T-helper 1 cell (primary cell): Measurements from ENCODE around the gene MGRN1.

Experiments
- DNase-seq, 5 donors: peaks; one replicate each; pipeline ENCODE4 v3.0.0-alpha.2; 2012 to 2020

Gene MGRN1

GRCh38 chr16:4689864-4690704 lies 65.5 kb downstream of the MGRN1 start:
- DNase-seq, result no peak

- peak in 1 of 5 donors; percentile 7 for DNase-seq
Measured at GRCh38 chr16:4690946-4691665, 66.5 kb downstream of the MGRN1 start.

DNA sequence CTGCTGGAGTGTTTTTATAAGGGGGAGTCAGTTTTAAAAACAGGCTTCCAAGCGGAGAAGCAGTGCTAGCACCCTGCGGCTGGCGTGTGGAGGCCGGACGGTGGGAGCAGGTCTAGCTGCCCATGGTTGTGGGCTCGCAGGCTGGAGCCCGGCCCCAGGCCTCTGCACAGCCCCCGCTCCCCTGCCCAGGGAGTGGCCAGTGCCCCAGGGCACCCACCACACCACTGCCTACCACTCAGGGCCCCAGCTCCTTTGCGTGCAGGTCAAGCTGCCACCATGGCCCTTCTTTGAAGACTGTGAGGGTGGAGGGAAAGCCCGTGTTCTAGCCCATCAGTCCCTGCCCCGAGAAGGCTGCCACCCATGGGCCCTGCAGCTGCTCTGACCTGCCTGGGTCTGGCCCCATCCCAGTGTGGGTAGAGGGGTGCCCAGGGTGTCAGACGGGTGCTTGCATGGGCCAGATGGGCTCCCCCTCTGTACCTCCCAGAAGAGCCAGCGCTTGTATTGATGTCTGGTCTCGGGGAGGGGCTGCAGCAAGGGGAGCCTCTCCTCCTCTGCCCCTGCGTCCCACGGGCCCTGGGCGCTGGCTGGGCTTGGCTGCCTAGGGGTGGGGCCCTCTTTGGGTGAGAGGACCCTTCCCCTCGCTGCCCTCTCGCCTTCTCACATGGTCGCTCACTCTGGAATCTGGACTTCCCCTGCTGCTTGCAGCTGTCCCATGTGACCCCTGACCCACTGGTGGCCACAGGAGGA lies 67.2 kb downstream of the MGRN1 start:
- DNase-seq, result peak in 1 of 5 donors; percentile 11

DNA sequence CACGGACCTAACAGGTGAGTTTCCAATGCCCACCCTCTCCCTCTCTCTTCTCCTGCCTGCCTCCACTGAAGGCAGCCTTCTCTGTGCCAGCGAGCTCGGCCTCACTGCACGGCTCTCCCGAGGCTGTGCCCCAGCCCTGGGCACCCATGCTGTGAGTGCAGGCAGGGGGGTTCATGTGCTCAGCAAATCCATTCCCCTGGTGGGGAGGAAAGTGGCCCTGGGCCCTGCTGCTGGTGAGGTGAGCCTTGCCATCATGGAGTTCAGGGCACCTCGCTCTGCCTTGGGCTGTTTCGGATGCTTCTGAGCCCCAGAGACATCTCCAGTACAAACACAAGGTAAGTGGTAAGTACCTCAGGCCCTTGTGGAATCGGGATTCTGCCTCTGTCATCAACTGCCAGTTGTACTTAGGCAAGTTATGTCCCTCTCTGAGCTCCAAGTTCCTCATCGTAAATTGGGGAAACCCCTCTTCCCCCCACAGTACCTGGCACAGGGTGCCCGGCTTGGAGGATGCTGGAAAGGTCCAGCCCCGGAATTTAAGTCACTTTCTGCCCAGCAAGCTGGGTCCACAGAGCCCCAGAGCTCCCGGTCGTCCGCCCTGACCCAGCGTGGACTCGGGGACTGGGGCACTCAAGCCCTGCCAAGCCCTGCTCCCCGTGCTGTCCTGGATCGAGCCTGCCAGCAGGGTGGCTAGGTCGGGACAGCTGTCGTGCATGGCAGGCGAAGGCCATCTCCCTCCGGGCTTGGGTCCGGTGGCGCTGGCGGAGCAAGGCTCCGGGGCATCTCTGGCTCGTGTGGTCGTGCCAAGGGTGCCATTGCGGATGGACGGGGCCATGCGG lies 68.1 kb downstream of the MGRN1 start:
- peak in 1 of 5 donors; percentile 9 for DNase-seq

GRCh38 chr16:4693296-4693955 lies 68.8 kb downstream of the MGRN1 start, which contains the start of gene NUDT16L1:
Gene NUDT16L1, plus strand, starts transcription at chr16:4693562. Its CDS starts 165 bp downstream, at chr16:4693727.
- DNase-seq, result peak; percentile 93 to 99 (median 95)

- DNase-seq, result peak; percentile 23 to 60 (median 37)
Measured at GRCh38 chr16:4693956-4694641, 69.5 kb downstream of the MGRN1 start.

GRCh38 chr16:4694642-4695451 lies 70.2 kb downstream of the MGRN1 start:
- no peak for DNase-seq

DNA sequence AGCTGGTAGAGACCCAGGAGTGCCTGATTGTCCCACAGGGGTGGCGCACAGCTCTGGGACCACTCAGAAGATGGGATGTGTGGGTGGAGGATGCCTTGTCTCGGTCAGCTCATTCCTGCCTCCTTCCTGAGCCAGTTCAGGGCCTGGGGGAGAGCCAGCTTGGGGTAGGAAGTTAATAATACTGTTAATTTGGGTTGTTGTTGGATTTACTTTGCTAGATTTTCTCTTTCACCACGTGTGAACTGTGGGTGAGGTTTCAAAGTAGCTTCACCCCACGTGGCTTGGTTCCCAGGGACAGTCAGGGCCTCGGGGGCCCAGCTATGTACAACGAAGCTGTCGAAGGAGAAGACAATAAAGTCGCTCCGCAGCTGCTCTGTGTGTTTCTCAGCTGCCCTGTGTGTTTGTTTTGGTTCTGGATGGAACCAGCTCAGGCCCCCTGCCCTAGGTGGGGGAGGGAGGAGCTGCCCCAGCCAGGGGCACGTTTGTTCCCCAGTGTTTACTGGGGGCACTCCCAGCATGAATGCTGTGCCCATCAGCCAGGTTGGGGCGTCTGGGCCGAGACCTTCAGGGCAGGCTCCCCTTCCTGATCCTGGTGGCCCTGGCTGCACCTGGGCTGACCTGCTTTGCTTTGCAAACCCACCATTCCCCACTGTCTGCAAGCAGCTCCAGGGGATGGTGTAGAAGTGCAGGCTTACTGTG lies 71.0 kb downstream of the MGRN1 start:
- no peak for DNase-seq

DNA sequence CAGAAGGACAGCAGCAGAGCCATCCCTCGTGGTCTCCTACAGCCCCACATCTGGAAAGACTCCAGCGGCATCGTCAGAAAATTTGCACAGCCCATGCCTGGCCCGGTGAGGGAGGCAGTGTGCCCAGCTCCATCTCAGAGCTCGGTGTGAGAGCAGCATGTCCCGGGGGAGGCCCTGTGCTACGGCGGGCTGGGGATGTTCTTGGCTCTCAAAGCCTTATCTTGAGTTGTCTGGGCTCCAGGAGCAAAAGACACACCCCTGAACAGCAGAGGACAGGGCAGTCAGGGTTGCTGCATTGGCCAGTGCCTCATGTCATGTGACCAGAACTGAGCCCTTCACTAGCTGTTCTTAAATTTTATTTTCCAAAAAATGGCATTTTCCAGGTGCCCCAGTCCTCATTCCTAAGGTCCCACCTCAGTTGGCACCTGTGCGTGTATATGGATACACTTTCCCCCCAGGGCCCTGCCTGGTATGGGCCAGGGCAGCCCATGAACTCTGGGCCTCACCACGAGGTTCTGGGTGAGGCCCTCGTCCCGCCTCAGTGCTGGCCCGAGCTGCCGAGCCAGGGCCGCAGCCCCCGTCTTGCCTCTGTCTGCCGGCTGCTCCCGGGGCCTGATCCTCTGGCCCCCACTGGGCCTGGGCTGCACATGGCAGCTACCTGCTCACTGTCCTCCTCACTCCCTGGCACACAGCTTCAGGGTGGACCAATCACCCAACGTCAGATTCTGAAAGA lies 71.7 kb downstream of the MGRN1 start:
- DNase-seq, result no peak

DNA sequence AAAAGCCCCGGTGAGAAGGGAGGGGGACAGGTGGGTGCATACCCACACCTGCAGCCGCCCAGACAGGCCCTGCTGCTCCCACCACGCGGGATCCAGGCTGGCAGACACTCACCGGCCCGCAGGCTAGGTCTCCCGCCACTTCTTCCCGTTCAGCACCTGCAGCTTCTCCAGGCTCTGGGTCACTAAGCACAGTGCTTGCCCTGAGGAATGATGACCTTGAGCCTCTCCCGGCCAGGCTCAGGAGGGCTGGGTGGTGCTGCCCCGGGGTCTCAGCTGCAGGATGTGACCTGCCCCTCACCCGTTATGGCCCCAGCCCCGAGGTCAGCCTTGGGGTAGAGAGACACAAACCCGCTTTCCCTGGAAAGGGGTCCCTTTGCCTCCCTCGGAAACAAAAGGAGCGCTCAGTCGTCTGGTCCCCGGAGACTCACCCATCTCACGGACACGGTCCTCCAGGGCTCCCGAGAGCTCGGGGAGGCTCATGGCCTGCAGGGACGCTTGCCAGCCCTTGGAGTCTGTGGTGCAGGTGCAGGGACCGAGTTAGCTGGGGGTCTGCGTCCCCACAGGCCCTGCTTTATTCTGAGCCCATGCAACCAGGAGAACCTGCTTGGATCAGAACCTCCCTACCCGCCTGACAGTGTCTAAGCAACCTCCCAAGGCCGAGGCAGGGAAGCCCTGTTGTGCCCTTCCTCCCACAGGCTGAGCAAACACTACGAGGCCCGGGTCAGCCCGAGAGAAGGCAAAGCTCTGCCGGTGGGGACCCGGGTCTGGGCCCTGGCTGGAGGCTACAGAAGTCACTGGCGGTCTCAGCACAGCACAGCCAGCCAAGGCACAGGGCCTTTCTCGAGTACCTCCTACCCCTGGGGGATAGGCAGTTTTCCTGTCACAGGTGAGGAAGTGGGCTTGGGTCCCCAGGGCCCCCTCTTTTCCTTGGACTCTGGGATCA lies 72.5 kb downstream of the MGRN1 start:
- no peak for DNase-seq

DNA sequence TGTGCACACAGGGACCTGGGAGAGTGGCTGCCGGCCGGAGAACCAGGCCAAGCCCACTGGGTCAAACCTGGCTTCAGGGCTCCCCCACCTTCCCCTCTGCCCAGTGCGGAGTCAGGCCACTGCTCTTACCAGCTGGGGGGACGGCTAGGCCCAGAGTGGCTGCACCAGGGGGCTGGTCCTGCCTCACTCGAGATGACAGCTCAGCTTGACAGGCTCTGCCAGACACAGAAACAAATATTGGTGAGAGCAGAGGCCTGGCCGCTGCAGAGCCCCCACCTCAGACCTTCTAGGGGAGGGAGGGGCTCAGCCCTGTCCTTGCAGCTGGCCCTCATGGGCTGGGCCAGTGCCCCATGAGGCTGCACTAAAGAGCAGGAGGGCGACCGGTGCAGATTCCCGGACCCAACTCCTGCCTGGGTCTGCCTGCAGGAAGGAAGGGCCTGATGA lies 73.2 kb downstream of the MGRN1 start:
- DNase-seq, result no peak

GRCh38 chr16:4698321-4699045 lies 73.9 kb downstream of the MGRN1 start:
- DNase-seq, result no peak

GRCh38 chr16:4699046-4699556 lies 74.5 kb downstream of the MGRN1 start:
- DNase-seq, result no peak

- no peak for DNase-seq
Measured at GRCh38 chr16:4700380-4700996, 75.9 kb downstream of the MGRN1 start.

DNA sequence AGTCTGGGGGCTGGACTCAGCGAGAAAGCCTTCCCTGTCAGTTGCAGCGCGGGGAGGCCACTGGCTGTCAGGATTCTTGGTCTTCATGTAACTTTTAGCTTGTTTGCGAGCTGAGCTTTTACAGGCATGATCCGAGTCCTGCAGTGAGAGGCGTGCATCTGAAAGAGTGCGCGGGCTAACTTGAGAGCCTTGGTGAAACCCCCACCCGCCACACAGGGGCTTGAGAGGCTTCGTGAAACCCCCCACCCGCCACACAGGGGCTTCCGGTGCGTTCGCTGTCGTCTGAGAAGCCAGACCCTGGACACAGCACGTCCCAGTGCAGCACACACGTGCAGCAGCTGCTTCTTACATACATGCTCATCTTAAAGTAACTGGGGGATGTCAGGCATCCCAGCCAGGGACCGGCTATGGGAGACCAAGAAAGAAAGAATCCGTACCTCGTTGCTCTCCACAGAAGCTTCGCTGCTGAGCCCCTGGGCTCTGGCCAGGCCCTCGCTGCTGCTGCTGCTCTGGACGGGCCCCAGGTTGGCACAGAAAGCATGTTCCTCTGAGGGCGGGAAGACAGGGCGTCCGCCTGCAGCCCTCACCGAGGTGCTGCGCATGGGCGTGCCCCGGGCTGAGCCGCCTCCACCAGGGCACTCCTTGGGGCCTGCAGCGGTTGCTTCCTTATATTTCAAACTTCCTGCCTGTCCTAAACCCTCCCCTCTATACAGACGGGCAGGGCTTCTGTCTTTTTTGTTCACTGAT lies 76.5 kb downstream of the MGRN1 start:
- DNase-seq, result no peak
